NCI-H524 (cell line): ENCODE data around the gene SDCCAG8.

Experiments
- DNase-seq, 2 experiments: peaks; one replicate each; lab custom pipeline; 2025; lab: John Stamatoyannopoulos, UW

The SDCCAG8 gene

DNA sequence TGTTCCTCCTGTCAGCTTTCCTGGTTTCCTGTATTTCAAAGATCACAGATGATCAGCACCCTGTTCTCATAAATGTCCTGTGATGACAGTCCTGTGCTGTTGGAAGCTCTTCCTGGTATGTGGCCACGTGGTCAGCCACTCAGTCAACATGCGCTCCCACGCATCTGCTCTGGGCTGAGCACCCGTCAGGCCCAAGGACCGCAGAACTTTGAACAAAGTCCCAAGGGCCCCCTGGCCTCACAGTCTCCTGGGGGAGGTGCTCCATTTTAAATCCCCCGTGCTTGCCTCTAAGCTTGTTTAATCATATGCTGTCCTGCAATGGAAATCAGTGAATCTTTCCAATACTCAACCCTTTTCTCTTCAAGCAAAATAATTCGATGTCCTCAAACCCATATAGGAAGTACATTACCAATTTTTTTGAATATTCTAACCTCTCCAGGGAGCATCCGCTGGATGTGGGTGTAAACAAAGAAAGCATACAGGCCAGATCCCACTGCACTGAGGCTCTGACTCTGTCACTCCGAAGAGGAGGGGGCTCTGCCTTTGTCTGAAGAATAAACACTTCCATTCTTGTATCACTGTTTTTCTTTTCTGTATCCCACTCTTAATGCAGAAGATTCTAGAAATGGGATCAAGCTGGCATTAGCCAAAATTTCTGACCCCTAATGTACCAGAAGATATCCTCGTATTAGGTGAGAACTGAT is 250.3 kb downstream of the SDCCAG8 start:
- no peak for DNase-seq

- no peak for DNase-seq
Observed at GRCh38 chr1:243507001-243507671, 251.3 kb downstream of the SDCCAG8 start.

DNA sequence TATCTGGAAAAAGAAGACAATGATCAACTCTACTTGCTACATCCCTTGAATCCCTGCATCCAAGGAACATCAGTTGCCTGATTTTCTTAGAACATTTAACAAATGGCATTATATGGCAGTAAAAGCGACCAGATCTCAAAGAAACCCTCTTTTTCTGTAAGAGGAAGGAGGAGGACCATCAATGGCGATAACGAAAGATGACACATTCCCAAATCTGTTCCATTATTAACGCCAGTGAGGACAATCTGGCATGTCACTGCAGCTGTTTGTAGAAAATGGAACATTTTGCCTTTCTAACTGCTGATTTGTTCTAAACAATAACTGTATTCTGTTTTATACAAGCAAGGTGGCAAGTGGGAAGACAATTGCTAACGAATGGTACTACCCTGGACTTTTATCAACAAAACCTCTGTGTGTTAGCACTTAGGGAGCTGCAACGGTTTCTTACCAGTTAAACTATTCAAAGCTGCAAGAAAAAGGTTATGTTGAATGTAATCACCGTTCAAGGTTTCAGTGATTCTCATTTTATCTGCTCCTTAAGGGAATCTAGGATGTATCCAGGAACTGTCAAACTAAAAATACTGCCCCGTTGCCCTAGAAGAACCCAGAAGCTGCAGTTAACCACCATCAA is 251.9 kb downstream of the SDCCAG8 start:
- no peak for DNase-seq

GRCh38 chr1:243508303-243508713 is 252.5 kb downstream of the SDCCAG8 start:
- DNase-seq: no peak

DNA sequence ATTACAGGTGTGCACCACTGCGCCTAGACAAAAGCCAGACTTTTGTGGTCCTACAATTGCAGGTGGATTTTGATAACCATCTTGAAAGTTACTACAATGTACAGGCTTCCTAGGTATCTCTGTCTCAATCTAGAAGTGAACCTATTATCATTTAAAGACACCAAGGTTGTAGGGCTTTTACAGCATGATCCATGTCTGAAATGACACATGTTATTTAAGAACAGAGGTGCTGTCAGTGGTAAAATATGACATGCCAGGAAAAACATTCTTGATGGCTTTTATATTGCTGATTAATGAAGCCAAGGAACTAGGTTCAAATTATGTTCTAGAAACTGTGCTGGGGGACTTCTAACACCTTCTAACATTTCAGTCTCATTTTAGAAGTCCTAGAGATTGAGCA is 253.1 kb downstream of the SDCCAG8 start:
- no peak for DNase-seq

DNA sequence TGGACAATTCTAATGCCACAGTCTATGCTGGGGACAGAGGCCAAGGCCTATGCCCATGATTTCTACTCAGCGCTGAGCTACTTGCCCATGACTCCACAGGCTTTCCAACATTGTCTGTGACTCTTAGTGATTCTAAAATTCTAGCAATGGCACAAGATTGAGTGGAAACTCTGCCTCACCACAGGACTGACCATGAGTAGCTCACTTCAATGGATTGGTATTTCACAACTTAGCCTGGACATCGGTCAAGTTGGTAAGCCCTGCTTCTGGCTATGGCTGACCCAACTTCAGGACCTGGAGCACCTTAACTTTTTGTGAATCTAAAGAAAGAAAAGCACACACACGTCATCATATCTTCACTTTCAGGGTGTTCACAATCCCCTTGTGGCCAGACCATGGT is 255.1 kb downstream of the SDCCAG8 start:
- no peak for DNase-seq

- no peak for DNase-seq
Observed at GRCh38 chr1:243513726-243514491, 258.1 kb downstream of the SDCCAG8 start.

- no peak for DNase-seq
Observed at GRCh38 chr1:243514927-243515326, 259.1 kb downstream of the SDCCAG8 start.

DNA sequence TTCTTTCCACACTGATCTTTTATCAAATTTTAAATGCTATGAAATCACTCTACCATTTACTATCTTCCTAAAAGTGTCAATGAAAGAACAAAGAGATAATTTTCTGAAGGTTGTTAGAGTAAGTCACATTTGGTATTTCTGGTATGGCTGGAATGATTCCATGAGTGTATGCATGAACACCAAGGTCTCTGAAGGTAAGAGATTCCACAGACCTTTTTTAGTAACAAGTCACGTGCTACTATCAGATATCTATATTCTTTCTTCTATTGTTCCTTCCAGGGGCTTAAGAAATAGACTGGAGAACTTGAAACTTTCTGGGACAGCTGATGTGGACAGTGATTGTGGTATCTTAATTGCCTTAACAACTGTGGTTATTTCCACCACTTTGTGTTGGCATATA is 265.0 kb downstream of the SDCCAG8 start:
- DNase-seq: no peak

DNA sequence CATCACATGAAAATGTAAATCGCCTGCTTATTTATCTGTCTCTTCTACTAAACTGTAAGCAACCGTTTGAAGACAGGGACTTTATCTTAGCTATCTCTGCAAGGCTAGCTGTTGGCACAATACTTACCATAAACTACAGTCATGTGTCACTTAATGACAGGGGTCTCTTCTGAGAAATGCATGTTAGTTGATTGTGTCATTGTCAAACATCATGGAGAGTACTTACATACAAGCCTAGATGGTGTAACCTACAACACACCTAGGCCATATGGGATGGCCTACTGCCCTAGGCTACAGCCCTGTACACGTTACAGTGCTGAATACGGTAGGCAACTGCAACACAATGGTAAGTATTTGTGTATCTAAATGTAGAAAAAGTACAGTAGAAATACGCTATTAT is 267.9 kb downstream of the SDCCAG8 start:
- no peak for DNase-seq

- no peak for DNase-seq
Observed at GRCh38 chr1:243525085-243525487, 269.2 kb downstream of the SDCCAG8 start.

DNA sequence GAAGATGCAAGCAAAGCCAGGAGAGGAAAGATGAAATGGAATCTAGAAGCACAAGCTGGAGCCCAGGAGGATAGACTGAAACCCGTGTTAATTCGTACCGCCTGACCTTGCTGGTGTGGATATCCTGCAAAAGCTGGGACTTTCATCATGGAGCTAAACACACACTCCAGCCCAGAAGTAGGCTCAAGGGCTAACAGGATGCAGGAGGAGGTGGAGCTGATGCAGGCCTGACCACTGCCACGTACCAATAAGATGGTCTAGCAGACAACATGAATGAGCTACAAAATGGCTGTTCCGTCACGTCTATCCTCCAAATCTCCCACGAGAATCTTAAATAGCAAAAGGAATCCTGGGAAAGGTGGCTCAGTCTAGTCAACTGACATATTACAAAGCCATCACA is 270.3 kb downstream of the SDCCAG8 start:
- DNase-seq: no peak

DNA sequence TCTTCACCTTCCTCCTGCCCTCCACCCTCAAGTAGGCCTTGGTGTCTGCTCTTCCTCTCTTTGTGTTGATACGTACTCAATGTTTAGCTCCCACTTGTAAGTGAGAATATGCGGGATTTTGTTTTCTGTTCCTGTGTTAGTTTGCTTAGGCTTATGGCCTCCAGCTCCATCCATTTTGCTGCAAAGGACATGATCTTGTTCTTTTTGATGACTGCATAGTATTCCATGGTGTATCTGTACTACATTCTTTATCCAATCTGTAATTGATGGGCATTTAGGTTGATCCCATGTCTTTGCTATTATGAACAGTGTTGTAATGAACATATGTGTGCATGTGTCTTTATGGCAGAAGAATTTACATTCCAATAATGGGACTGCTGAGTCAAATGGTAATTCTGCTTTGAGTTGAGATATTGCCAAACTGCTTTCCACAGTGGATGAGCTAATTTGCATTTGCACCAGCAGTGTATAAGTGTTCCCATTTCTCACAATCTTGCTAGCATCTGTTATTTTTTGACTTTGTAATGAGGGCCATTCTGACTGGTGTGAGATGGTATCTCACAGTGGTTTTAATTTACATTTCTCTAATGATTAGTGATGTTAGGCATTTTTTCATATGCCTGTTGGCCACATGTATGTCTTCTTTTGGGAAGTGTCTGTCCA is 272.7 kb downstream of the SDCCAG8 start:
- DNase-seq: no peak

GRCh38 chr1:243529512-243529911 is 273.7 kb downstream of the SDCCAG8 start:
- DNase-seq: no peak

DNA sequence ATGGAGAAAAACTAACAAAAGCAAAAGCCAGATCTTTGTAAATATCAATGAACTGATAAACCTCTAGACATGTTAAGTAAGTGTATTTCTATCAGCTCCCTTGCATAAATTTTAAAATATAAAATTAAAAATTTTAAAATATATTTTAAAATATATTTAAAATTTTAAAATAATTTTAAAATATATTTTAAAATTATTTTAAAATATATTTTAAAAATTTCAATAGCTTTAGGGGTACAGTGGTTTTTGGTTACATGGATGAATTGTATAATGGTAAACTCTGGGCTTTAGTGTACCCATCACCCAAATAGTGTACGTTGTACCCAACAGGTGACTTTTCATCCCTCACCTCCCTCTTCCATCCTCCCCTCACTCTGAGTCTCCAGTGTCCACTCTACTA is 279.2 kb downstream of the SDCCAG8 start:
- no peak for DNase-seq

DNA sequence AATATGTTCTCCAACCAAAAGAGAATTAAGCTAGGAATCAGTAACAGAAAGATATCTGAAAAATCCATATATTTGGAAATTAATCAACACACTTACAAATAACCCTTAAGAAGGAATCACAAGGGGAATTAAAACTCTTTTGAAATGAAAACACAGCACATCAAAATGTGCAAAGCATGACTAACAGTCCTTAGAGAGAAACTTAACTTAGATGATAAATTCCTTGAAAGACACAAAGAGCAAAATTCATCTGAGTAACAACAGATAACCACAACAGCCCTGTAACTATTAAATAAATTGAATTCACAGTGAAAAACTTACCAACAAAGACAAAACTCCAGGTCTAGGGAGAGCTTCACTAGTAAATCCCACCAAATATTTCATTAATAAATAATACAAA is 283.8 kb downstream of the SDCCAG8 start:
- no peak for DNase-seq

GRCh38 chr1:243542739-243543415 is 287.0 kb downstream of the SDCCAG8 start:
- no peak for DNase-seq

DNA sequence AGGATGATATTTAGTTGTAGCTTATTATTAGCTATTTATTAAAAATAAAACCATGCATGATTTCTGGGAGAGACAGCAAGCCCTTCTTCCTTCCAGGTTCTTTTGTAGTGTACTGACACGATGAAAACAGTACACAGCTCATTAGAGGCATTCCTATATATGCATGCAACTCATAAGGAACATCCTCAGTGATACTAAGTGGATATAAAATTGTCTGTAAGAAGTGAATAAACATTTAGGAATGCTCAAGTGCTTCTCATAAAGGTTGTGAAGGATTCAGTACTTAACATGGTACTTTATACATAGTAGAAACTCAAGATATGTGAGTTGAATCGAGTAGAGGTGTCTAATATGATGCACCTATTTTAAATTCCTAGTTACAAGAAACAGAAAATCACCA is 287.7 kb downstream of the SDCCAG8 start:
- DNase-seq: no peak

DNA sequence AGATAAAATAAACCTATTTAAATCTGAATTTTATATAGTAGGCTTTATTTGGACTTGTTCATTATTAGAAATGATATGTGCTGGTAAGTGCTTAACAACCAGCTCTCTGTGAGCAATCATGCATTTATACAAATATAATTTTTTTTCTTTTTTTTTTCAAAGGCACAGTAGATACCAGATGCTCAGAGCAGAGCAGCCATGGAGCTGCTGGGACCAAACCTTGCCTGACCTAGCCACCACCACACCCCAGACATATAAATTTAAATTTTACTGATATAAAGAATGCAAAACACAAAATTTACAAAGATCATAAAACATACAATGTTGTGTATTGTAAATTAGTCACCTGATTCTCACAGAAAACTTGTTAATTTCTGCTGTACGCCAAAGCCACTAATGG is 290.6 kb downstream of the SDCCAG8 start:
- no peak for DNase-seq

GRCh38 chr1:243547891-243548290 is 292.1 kb downstream of the SDCCAG8 start:
- no peak for DNase-seq

DNA sequence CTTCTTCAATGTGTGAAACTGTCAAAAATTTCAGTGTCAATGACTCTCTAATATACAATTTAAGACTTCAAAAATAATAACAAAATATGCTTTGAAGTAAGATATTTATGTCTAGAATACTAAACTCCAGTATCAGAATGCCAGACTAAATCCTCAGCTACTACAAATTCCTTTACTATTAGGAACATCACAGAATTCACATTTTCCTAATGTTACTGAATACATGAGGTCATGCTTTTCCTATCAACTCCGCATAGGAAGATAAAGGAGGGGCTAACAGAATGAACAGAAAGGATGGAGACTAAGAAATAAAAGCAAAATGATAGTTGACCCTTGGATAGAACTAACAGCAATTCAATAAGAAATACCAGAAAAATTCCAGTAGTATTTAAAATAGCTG is 292.7 kb downstream of the SDCCAG8 start:
- DNase-seq: no peak

GRCh38 chr1:243549108-243549507 is 293.3 kb downstream of the SDCCAG8 start:
- DNase-seq: no peak
